Breast epithelium (tissue), 3 donors: Measurements from ENCODE around the gene SHCBP1.

ENCODE experiments used
- POLR2AphosphoS5 ChIP-seq, 3 donors: sonication (generic); formaldehyde crosslinking; IDR thresholded peaks; one replicate each; pipeline ENCODE4 v1.6.1; 2017; ENCODE audit warnings: antibody characterized with exemption in 3 of 3
- TF ChIP-seq, protein P1 (sequence below), 3 donors: fragments of 450-650 bp; IDR thresholded peaks; one replicate each; pipeline ENCODE4 v1.5.1; 2016 to 2017; ENCODE audit warnings: antibody characterized with exemption in 3 of 3, mild to moderate bottlenecking in 3 of 3, moderate library complexity in 3 of 3

DNA sequence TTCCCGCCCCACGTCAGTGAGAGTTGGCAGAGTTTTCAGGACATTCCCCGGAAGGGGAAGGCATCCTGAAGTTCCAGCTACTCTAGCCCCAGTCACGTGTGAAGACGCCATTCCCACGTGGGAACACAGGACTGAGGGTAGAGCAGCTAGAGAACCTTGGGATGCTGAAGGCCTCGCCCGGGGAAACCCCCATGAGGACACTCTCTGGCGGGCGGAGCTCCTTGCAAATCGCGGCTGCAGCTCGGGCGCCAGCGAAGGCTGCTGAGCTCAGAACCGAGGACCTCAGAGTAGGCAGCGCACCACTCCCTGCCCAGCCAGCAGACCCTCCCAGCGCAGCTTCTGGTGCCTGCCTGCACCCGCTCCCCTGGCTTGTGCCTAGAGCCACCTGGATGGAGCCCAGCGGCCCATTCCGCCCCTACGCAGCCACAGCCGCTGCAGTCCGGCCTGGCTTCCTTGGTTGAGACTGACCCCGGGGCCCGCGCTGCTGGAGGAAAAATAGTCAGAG lies 51.9 kb downstream of the SHCBP1 start:
- TF ChIP-seq, protein P1, sequence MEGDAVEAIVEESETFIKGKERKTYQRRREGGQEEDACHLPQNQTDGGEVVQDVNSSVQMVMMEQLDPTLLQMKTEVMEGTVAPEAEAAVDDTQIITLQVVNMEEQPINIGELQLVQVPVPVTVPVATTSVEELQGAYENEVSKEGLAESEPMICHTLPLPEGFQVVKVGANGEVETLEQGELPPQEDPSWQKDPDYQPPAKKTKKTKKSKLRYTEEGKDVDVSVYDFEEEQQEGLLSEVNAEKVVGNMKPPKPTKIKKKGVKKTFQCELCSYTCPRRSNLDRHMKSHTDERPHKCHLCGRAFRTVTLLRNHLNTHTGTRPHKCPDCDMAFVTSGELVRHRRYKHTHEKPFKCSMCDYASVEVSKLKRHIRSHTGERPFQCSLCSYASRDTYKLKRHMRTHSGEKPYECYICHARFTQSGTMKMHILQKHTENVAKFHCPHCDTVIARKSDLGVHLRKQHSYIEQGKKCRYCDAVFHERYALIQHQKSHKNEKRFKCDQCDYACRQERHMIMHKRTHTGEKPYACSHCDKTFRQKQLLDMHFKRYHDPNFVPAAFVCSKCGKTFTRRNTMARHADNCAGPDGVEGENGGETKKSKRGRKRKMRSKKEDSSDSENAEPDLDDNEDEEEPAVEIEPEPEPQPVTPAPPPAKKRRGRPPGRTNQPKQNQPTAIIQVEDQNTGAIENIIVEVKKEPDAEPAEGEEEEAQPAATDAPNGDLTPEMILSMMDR (IDR thresholded peaks at IDR 0.05) = no peak
- TF ChIP-seq POLR2AphosphoS5 (IDR thresholded peaks at IDR 0.05) = no peak
